Measurements from ENCODE around the gene CTBP2. TPM values are rescaled to one million over a fixed set of nuclear protein-coding genes. Genes with fewer than 3 reads are reported as not detected.
A peak's percentile ranks its signal among the peaks of the same experiment; 100 is the strongest.

Gene CTBP2
- total and polyA plus RNA-seq, 4 donors: 3.4 to 59.2 (median 5.5) TPM

- peaks cover 5 to 22% (median 13%) of the 10 kb centered on the region in 4 donors for H3K4me1 ChIP-seq (ENCODE audit: control insufficient read depth in 4 of 4, insufficient read depth in 4 of 4, low read length in 3 of 4)
- no peaks in the 10 kb centered on the region for H3K9me3 ChIP-seq (ENCODE audit: control insufficient read depth in 4 of 4, low read length in 3 of 4)
- H3K4me3 ChIP-seq (ENCODE audit: low read depth in 1 of 3, low read length in 3 of 3): no peak overlapping the region
- DNase-seq (ENCODE audit: low spot score): no peak
- TF ChIP-seq FOXA2 (IDR thresholded peaks at IDR 0.05) (no peak), MAX (IDR thresholded peaks at IDR 0.05) (no peak), GABPA (IDR thresholded peaks at IDR 0.05 in 1 of 2, conservative IDR thresholded peaks at IDR 0.05 in 1 of 2) (no peak), YY1 (IDR thresholded peaks at IDR 0.05) (no peak), CTCF (IDR thresholded peaks at IDR 0.05; ENCODE audit: low read depth, low read length, missing input control) (no peak), HNF4A (conservative IDR thresholded peaks at IDR 0.05) (no peak), RAD21 (IDR thresholded peaks at IDR 0.05) (no peak), ATF3 (IDR thresholded peaks at IDR 0.05) (no peak), RXRA (IDR thresholded peaks at IDR 0.05) (no peak), JUND (IDR thresholded peaks at IDR 0.05) (no peak), NR2F2 (IDR thresholded peaks at IDR 0.05) (no peak), EGR1 (IDR thresholded peaks at IDR 0.05; ENCODE audit: low read depth in 2 of 2) (no peak), ZBTB33 (IDR thresholded peaks at IDR 0.05) (no peak), FOXA1 (IDR thresholded peaks at IDR 0.05) (no peak), REST (IDR thresholded peaks at IDR 0.05) (no peak), HNF4G (IDR thresholded peaks at IDR 0.05) (no peak), TAF1 (conservative IDR thresholded peaks at IDR 0.05) (no peak), SP1 (IDR thresholded peaks at IDR 0.05) (no peak)
- H3K27ac ChIP-seq (ENCODE audit: low read depth in 1 of 2, low read length in 2 of 2): peak overlapping the region; percentile 10 to 23
- H3K27me3 ChIP-seq (ENCODE audit: control insufficient read depth in 4 of 4, insufficient read depth in 4 of 4, low read length in 3 of 4): no peaks in the 10 kb centered on the region
- WGBS: 59% methylated on average over 8 of the region's 8 CpGs
- H3K9ac ChIP-seq (ENCODE audit: low read depth in 1 of 2, low read length in 2 of 2): no peak overlapping the region
- no peaks in the 10 kb centered on the region for H3K36me3 ChIP-seq (ENCODE audit: control insufficient read depth in 4 of 4, insufficient read depth in 3 of 4, low read depth in 1 of 4, low read length in 3 of 4)
Measured at GRCh38 chr10:125064681-125065492, 95.5 kb downstream of the CTBP2 start.
